ENCODE data around the gene NCCRP1. TPM values are rescaled to one million over a fixed set of nuclear protein-coding genes. Genes with fewer than 3 reads are reported as not detected.

NCCRP1 gene
- total and polyA plus RNA-seq, 2 donors (not counting 3 experiments of a cell fraction or from before 2014, with no cell fraction given): 0.06 TPM; not detected in 1

GRCh38 chr19:39223703-39224279 lies 27.0 kb downstream of the NCCRP1 start:
- no peaks in the 10 kb centered on the region for H3K9me1 ChIP-seq (replicated peaks; ENCODE audit: control insufficient read depth, extremely low read depth, insufficient read depth, low read length)
- no peaks in the 10 kb centered on the region for H3K9me3 ChIP-seq (replicated peaks; ENCODE audit: control insufficient read depth, insufficient read depth, low read length)
- no peaks in the 10 kb centered on the region for H3K4me1 ChIP-seq (ENCODE audit: control insufficient read depth, extremely low read depth, insufficient read depth, low read length)
- BruUV-seq (replicated peaks): no TSS peak
- no peak overlapping the region for H3K27ac ChIP-seq (ENCODE audit: insufficient read depth, low read depth, low read length)
- peak; percentile 22 for DNase-seq (ENCODE audit: low read depth, low spot score)
- intact Hi-C loops (cut with micrococcal nuclease) (no loop called here), dilution Hi-C loops (cut with MboI; ENCODE audit: extremely low pct_ligation_motif_present, low sequenced_read_pairs) (no loop called here)
- no peak overlapping the region for H3K4me3 ChIP-seq (replicated peaks in 1 of 3; ENCODE audit: insufficient read depth in 1 of 3, low read depth in 1 of 3, low read length in 3 of 3)
- no peak overlapping the region for H3K4me2 ChIP-seq (ENCODE audit: insufficient read depth, low read length)
- no peaks in the 10 kb centered on the region for H3K36me3 ChIP-seq (ENCODE audit: control insufficient read depth in 2 of 2, extremely low read depth in 1 of 2, insufficient read depth in 2 of 2, low read length in 2 of 2)
- no peak overlapping the region for H2AFZ ChIP-seq (ENCODE audit: low read depth, low read length)
- FAIRE-seq: peak; percentile 61
- no peaks in the 10 kb centered on the region for H3K27me3 ChIP-seq (ENCODE audit: control insufficient read depth in 2 of 2, insufficient read depth in 2 of 2, low read length in 2 of 2)
- ChIA-PET POLR2A (no interaction called here), CTCF (no interaction called here)
- H3K79me2 ChIP-seq (ENCODE audit: control insufficient read depth, insufficient read depth, low read length): no peaks in the 10 kb centered on the region
- H4K20me1 ChIP-seq (replicated peaks; ENCODE audit: control insufficient read depth, extremely low read depth, insufficient read depth, low read length): no peaks in the 10 kb centered on the region
- no peak overlapping the region for H3K9ac ChIP-seq (replicated peaks; ENCODE audit: extremely low read depth, insufficient read depth, low read length)
- TF ChIP-seq, protein P1, sequence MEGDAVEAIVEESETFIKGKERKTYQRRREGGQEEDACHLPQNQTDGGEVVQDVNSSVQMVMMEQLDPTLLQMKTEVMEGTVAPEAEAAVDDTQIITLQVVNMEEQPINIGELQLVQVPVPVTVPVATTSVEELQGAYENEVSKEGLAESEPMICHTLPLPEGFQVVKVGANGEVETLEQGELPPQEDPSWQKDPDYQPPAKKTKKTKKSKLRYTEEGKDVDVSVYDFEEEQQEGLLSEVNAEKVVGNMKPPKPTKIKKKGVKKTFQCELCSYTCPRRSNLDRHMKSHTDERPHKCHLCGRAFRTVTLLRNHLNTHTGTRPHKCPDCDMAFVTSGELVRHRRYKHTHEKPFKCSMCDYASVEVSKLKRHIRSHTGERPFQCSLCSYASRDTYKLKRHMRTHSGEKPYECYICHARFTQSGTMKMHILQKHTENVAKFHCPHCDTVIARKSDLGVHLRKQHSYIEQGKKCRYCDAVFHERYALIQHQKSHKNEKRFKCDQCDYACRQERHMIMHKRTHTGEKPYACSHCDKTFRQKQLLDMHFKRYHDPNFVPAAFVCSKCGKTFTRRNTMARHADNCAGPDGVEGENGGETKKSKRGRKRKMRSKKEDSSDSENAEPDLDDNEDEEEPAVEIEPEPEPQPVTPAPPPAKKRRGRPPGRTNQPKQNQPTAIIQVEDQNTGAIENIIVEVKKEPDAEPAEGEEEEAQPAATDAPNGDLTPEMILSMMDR (IDR thresholded peaks at IDR 0.05; ENCODE audit: extremely low read depth in 1 of 2, insufficient read depth in 1 of 2, low read depth in 1 of 2, low read length in 2 of 2): no peak
- no peak for TF ChIP-seq EZH2 (IDR thresholded peaks at IDR 0.05; ENCODE audit: borderline replicate concordance, low read depth, low read length, severe bottlenecking)
- no peak for TF ChIP-seq MAX (IDR thresholded peaks at IDR 0.05; ENCODE audit: insufficient read depth, insufficient read length)
- TF ChIP-seq JUN (IDR thresholded peaks at IDR 0.05; ENCODE audit: borderline replicate concordance, insufficient read depth, insufficient read length, low read depth): no peak
- no peak for TF ChIP-seq POLR2A (IDR thresholded peaks at IDR 0.05; ENCODE audit: low read depth, low read length)
- TF ChIP-seq POLR2AphosphoS5 (IDR thresholded peaks at IDR 0.05; ENCODE audit: insufficient read depth, low read depth, low read length): no peak
- TF ChIP-seq FOS (IDR thresholded peaks at IDR 0.05; ENCODE audit: borderline replicate concordance, insufficient read depth, low read length): no peak
- TF ChIP-seq GATA2 (IDR thresholded peaks at IDR 0.05; ENCODE audit: insufficient read depth, insufficient read length, low read depth, low read length): no peak
- TF ChIP-seq MYC (IDR thresholded peaks at IDR 0.05; ENCODE audit: low read depth, low read length): no peak
